H1 (cell line): Measurements from ENCODE around the gene TMA7B. TPM values are rescaled to one million over a fixed set of nuclear protein-coding genes. Genes with fewer than 3 reads are reported as not detected.

Experiments
- CTCF ChIA-PET: fragments of 300-600 bp; sonication (Branson Sonifier 250); formaldehyde crosslinking; loops from one replicate; lab custom pipeline; 2021; ENCODE audit not compliant: partially characterized antibody; lab: Charles Lee
- POLR2A ChIA-PET: fragments of 300-600 bp; sonication (Branson Sonifier 250); formaldehyde crosslinking; loops from one replicate; lab custom pipeline; 2021; ENCODE audit warnings: inconsistent platforms; ENCODE audit not compliant: partially characterized antibody; lab: Charles Lee
- DNase-seq, 2 experiments: peaks; one replicate each; pipeline versions ENCODE4 v3.0.0 to v3.0.0-alpha.2; 2010 to 2022; ENCODE audit warnings: low spot score in 2 of 2, low read depth in 1 of 2, mixed read lengths in 1 of 2
- FAIRE-seq: peaks from 2 replicates; lab custom pipeline; 2011; peaks lifted over from hg19 to GRCh38; lab: Jason Lieb, UNC
- H2AFZ ChIP-seq: 2 replicates; pipeline ENCODE4 v1.8.1; 2012; ENCODE audit warnings: low read length, inconsistent platforms
- H2AK5ac ChIP-seq: 2 replicates; pipeline ENCODE4 v1.6.1; 2013; ENCODE audit warnings: low read depth, low read length
- H2BK120ac ChIP-seq: replicated peaks from 2 replicates; pipeline ENCODE3; 2013; ENCODE audit warnings: low read depth, low read length, inconsistent platforms
- H2BK12ac ChIP-seq: 2 replicates; pipeline ENCODE4 v1.6.1; 2013; ENCODE audit warnings: low read depth, low read length
- H2BK15ac ChIP-seq: 2 replicates; pipeline ENCODE4 v1.6.1; 2013; ENCODE audit warnings: low read length
- H2BK20ac ChIP-seq: 2 replicates; pipeline ENCODE4 v1.6.1; 2013; ENCODE audit warnings: low read length
- H2BK5ac ChIP-seq: 2 replicates; pipeline ENCODE4 v1.6.1; 2013; ENCODE audit warnings: low read depth, low read length
- H3K14ac ChIP-seq: 2 replicates; pipeline ENCODE4 v1.6.1; 2013; ENCODE audit warnings: inconsistent platforms; ENCODE audit not compliant: insufficient read length
- H3K18ac ChIP-seq: 2 replicates; pipeline ENCODE4 v1.6.1; 2013; ENCODE audit warnings: low read length; ENCODE audit errors: extremely low read depth
- H3K23ac ChIP-seq: 2 replicates; pipeline ENCODE4 v1.6.1; 2013; ENCODE audit warnings: inconsistent platforms; ENCODE audit not compliant: insufficient read length
- H3K23me2 ChIP-seq: 2 replicates; pipeline ENCODE4 v1.6.1; 2013; ENCODE audit warnings: low read depth, low read length
- H3K27ac ChIP-seq: 2 replicates; pipeline ENCODE4 v1.6.1; 2011; ENCODE audit warnings: low read depth, low read length, inconsistent platforms
- H3K27me3 ChIP-seq, 4 experiments: replicated peaks in 1 of 4; 1 replicate in 1 of 4; 2 replicates in 3 of 4; pipeline versions ENCODE4 v1.6.1 to v1.8.1; 2011 to 2013; ENCODE audit warnings: low read length in 3 of 4, mild to moderate bottlenecking in 3 of 4, inconsistent platforms in 2 of 4, mixed read lengths in 2 of 4, moderate library complexity in 1 of 4; ENCODE audit not compliant: control insufficient read depth in 3 of 4, insufficient read depth in 3 of 4; ENCODE audit errors: extremely low read depth in 1 of 4
- H3K36me3 ChIP-seq, 4 experiments: 2 replicates each; pipeline versions ENCODE4 v1.6.1 to v1.8.1; 2011 to 2013; ENCODE audit warnings: mild to moderate bottlenecking in 4 of 4, low read length in 3 of 4, moderate library complexity in 2 of 4, control low read depth in 1 of 4, inconsistent platforms in 1 of 4; ENCODE audit not compliant: insufficient read depth in 4 of 4, control insufficient read depth in 2 of 4
- H3K4ac ChIP-seq: replicated peaks from 2 replicates; pipeline ENCODE3; 2013; ENCODE audit warnings: low read length, low read depth, mixed read lengths, inconsistent platforms; ENCODE audit not compliant: insufficient read length
- H3K4me1 ChIP-seq, 4 experiments: replicated peaks in 1 of 4; 1 replicate in 1 of 4; 2 replicates in 3 of 4; pipeline versions ENCODE4 v1.6.1 to v1.8.1; 2011 to 2013; ENCODE audit warnings: low read length in 3 of 4, inconsistent platforms in 2 of 4, mixed read lengths in 1 of 4; ENCODE audit not compliant: insufficient read depth in 4 of 4, control insufficient read depth in 3 of 4
- H3K4me2 ChIP-seq, 2 experiments: 2 replicates each; pipeline versions ENCODE4 v1.6.1 to v1.8.1; 2011 to 2013; ENCODE audit warnings: low read depth in 2 of 2, low read length in 2 of 2, control low read depth in 1 of 2, inconsistent platforms in 1 of 2, mild to moderate bottlenecking in 1 of 2; ENCODE audit not compliant: insufficient read depth in 1 of 2
- H3K4me3 ChIP-seq, 4 experiments: fragments of 200-600, 300-600 bp in 1 of 4; sonication (generic), shearing (Covaris generic), sonication (Bioruptor Twin) in 1 of 4; 2 replicates each; pipeline versions ENCODE4 v1.5.1 to v1.8.1; 2011 to 2016; ENCODE audit warnings: low read length in 4 of 4, low read depth in 3 of 4, control low read depth in 2 of 4, inconsistent platforms in 2 of 4, mild to moderate bottlenecking in 2 of 4, mixed read lengths in 1 of 4, moderate library complexity in 1 of 4; ENCODE audit not compliant: insufficient read depth in 2 of 4; ENCODE audit errors: extremely low read depth in 1 of 4
- H3K56ac ChIP-seq: replicated peaks from 2 replicates; pipeline ENCODE3; 2013; ENCODE audit warnings: low read depth, mild to moderate bottlenecking, mixed read lengths, low read length, inconsistent platforms; ENCODE audit not compliant: insufficient read length
- H3K79me1 ChIP-seq: 2 replicates; pipeline ENCODE4 v1.6.1; 2013; ENCODE audit warnings: low read depth, low read length, control low read depth
- H3K79me2 ChIP-seq, 2 experiments: 2 replicates each; pipeline versions ENCODE4 v1.6.1 to v1.8.1; 2012 to 2013; ENCODE audit warnings: low read length in 2 of 2, mild to moderate bottlenecking in 2 of 2, inconsistent platforms in 1 of 2; ENCODE audit not compliant: insufficient read depth in 2 of 2, control insufficient read depth in 1 of 2
- H3K9ac ChIP-seq, 4 experiments: replicated peaks in 1 of 4; 1 replicate in 1 of 4; 2 replicates in 3 of 4; pipeline versions ENCODE4 v1.6.1 to v1.8.1; 2011 to 2013; ENCODE audit warnings: low read depth in 3 of 4, low read length in 3 of 4, control low read depth in 2 of 4, mild to moderate bottlenecking in 2 of 4, moderate library complexity in 2 of 4, inconsistent platforms in 1 of 4; ENCODE audit errors: extremely low read depth in 1 of 4
- H3K9me3 ChIP-seq, 2 experiments: 2 replicates each; pipeline versions ENCODE4 v1.6.1 to v1.8.1; 2012 to 2013; ENCODE audit warnings: mild to moderate bottlenecking in 2 of 2, moderate library complexity in 2 of 2, control low read depth in 1 of 2, inconsistent platforms in 1 of 2, low read depth in 1 of 2, low read length in 1 of 2, mixed read lengths in 1 of 2; ENCODE audit not compliant: insufficient read depth in 2 of 2
- H4K20me1 ChIP-seq, 2 experiments: replicated peaks in 1 of 2; 2 replicates each; pipeline versions ENCODE3 to v1.8.1; 2011 to 2013; ENCODE audit warnings: inconsistent platforms in 2 of 2, low read length in 2 of 2, mild to moderate bottlenecking in 1 of 2; ENCODE audit not compliant: insufficient read depth in 2 of 2, control insufficient read depth in 1 of 2
- H4K5ac ChIP-seq: 2 replicates; pipeline ENCODE4 v1.6.1; 2013; ENCODE audit warnings: low read length, low read depth, mixed read lengths, inconsistent platforms; ENCODE audit not compliant: insufficient read length
- H4K8ac ChIP-seq: 2 replicates; pipeline ENCODE4 v1.8.0; 2013; ENCODE audit warnings: mild to moderate bottlenecking, moderate library complexity, low read length, inconsistent platforms; ENCODE audit not compliant: insufficient read depth; ENCODE audit errors: extremely low read depth
- H4K91ac ChIP-seq: replicated peaks from 2 replicates; pipeline ENCODE3; 2013; ENCODE audit warnings: low read length, mixed read lengths, inconsistent platforms; ENCODE audit not compliant: insufficient read length
- EP300 ChIP-seq, 2 experiments: IDR thresholded peaks; 1 replicate in 1 of 2; 2 replicates in 1 of 2; pipeline ENCODE4 v1.6.1; 2011 to 2012; ENCODE audit warnings: low read depth in 2 of 2, low read length in 2 of 2, mild to moderate bottlenecking in 2 of 2, borderline replicate concordance in 1 of 2, inconsistent platforms in 1 of 2, moderate library complexity in 1 of 2
- GTF2F1 ChIP-seq: IDR thresholded peaks from 2 replicates; pipeline ENCODE4 v1.6.1; 2012; ENCODE audit warnings: low read depth, low read length, improper control_type of control experiment, borderline replicate concordance
- KDM4A ChIP-seq: IDR thresholded peaks from one replicate; pipeline ENCODE4 v1.7.1; 2012; ENCODE audit warnings: low read depth, mild to moderate bottlenecking, moderate library complexity, low read length, inconsistent platforms; ENCODE audit not compliant: severe bottlenecking
- SIRT6 ChIP-seq: IDR thresholded peaks from one replicate; pipeline ENCODE4 v1.7.1; 2012; ENCODE audit warnings: low read length, inconsistent platforms
- SP4 ChIP-seq: IDR thresholded peaks from 2 replicates; pipeline ENCODE4 v1.6.1; 2012; ENCODE audit warnings: low read length, inconsistent platforms
- WGBS, 2 experiments: shearing (Covaris generic) in 1 of 2; methylation state at CpG; one replicate each; pipeline versions ENCODE4 v1.1.6 to v1.1.7; 2013 to 2015; ENCODE audit warnings: low lambda C conversion rate in 2 of 2, mixed read lengths in 2 of 2, inconsistent platforms in 1 of 2, low coverage in 1 of 2, missing lambda C conversion rate in 1 of 2; ENCODE audit not compliant: insufficient replicate concordance in 2 of 2, insufficient coverage in 1 of 2, insufficient read length in 1 of 2; ENCODE audit errors: extremely low coverage in 1 of 2, missing lambda C conversion rate in 1 of 2; 5-methylcytosine and 5-hydroxymethylcytosine counted together
- polyA plus RNA-seq, 7 experiments: library from polyadenylated mRNA; depleted of rRNA in 3 of 7; stranded (reverse) in 5 of 7; unstranded in 2 of 7; fragments of >200 nt in 5 of 7; fragments of 200-250 nt in 2 of 7; gene quantifications; 1 replicate in 5 of 7; 2 replicates in 1 of 7; 4 replicates in 1 of 7; pipeline versions ENCODE4 v1.2.1 to v1.2.3, GENCODE V29; 2011 to 2013; ENCODE audit warnings: missing spikeins in 2 of 7, mixed read lengths in 2 of 7
- total RNA-seq: library from RNA; stranded (reverse); fragmentation: NEBNext Ultra II Directional; extraction: Animal tissue kit (Norgen Biotek cat#: 25700); gene quantifications from 2 replicates; pipeline ENCODE4 v1.2.1, GENCODE V29; 2021

The TMA7B gene
- total and polyA plus RNA-seq, 2 of the 8 experiments (the other 6 are each of a cell fraction or from before 2014, with no cell fraction given): not detected

GRCh38 chr22:39995393-39996252, 35.4 kb downstream of the TMA7B start:
- Histone ChIP-seq H2AFZ (no peak overlapping the region), H3K4me1 (peaks cover 22 to 42% (median 32%) of the 10 kb centered on the region in 4 experiments), H2BK12ac (peak overlapping the region; percentile 34; the same call in 1 of the 2 replicates), H3K4me3 (peak overlapping the region; percentile 56 to 73 (median 65)), H3K4me2 (peak overlapping the region; percentile 92 to 93), H3K27me3 (peaks cover 0 to 19% (median 13%) of the 10 kb centered on the region in 4 experiments; a peak in 6 of 7 replicates), H3K23me2 (peaks cover 8% of the 10 kb centered on the region; the same call in 1 of the 2 replicates), H2BK20ac (no peak overlapping the region), H2BK120ac (no peak overlapping the region), H3K18ac (peak overlapping the region; percentile 64), H4K20me1 (peaks cover 0 to 3% of the 10 kb centered on the region in 2 experiments), H3K9ac (peak overlapping the region in 3 of 4 experiments; percentile 39 to 82 (median 49); a peak in 6 of 7 replicates), H3K79me2 (peaks cover 0 to 36% of the 10 kb centered on the region in 2 experiments; a peak in 3 of 4 replicates), H3K4ac (no peak overlapping the region), H4K91ac (no peak overlapping the region), H3K14ac (no peak overlapping the region), H3K56ac (no peak overlapping the region), H3K9me3 (no peaks in the 10 kb centered on the region), H3K27ac (no peak overlapping the region), H3K79me1 (peaks cover 6% of the 10 kb centered on the region; the same call in 1 of the 2 replicates), H2AK5ac (no peak overlapping the region; the same call in 1 of the 2 replicates), H4K5ac (no peak overlapping the region), H3K36me3 (no peaks in the 10 kb centered on the region), H4K8ac (no peak overlapping the region; the same call in 1 of the 2 replicates), H2BK5ac (no peak overlapping the region), H3K23ac (no peak overlapping the region), H2BK15ac (peak overlapping the region; percentile 18; the same call in 1 of the 2 replicates)
- no peak for DNase-seq
- POLR2A ChIA-PET: interaction anchor here (0.7 to 6.5 kb wide), 7 partner anchors 9 to 63 kb away, joined by 3 to 44 read pairs (median 4); no protein-coding TSS in a partner anchor
- CTCF ChIA-PET: interaction anchor here (0.9 to 7.0 kb wide), 6 partner anchors 14 to 142 kb away, joined by 3 to 35 read pairs (median 7); no protein-coding TSS in a partner anchor
- 26% methylated on average over 30 of the region's 35 CpGs; no CpG with 5 or more reads in 1 of the 2 experiments for WGBS, 2 experiments
- no peak for TF ChIP-seq GTF2F1
- no peak for TF ChIP-seq KDM4A
- no peak for TF ChIP-seq SP4
- no peak for TF ChIP-seq SIRT6
- no peak for TF ChIP-seq EP300 (IDR thresholded peaks at IDR 0.05; ENCODE audit: borderline replicate concordance in 1 of 2, low read depth in 2 of 2, low read length in 2 of 2)
- no peak for FAIRE-seq
